Measurements from ENCODE around the gene IL33.

- TF ChIP-seq EZH2 (IDR thresholded peaks at IDR 0.05; ENCODE audit: insufficient read depth, poor library complexity, severe bottlenecking) (no peak), EZH2phosphoT487 (IDR thresholded peaks at IDR 0.05; ENCODE audit: insufficient read depth, low read depth) (no peak)
Measured at GRCh38 chr9:6247266-6247665, 31.7 kb downstream of the IL33 start.
